PC-9 (cell line): Measurements from ENCODE around the gene TAOK1. TPM values are rescaled to one million over a fixed set of nuclear protein-coding genes. Genes with fewer than 3 reads are reported as not detected.

ENCODE experiments used
- BruUV-seq: library from RNA; stranded (reverse); fragments of 400-500 nt; replicated peaks from 2 replicates; lab custom pipeline; 2021; lab: Mats Ljungman, UMichigan
- CTCF ChIA-PET: fragments of 300-600 bp; sonication (Branson Sonifier 250); formaldehyde crosslinking; loops from one replicate; lab custom pipeline; 2022; ENCODE audit warnings: antibody characterized with exemption; lab: Charles Lee
- POLR2A ChIA-PET: fragments of 300-600 bp; sonication (Branson Sonifier 250); formaldehyde crosslinking; loops from one replicate; lab custom pipeline; 2022; ENCODE audit warnings: antibody characterized with exemption; ENCODE audit not compliant: unreplicated experiment; lab: Charles Lee
- DNase-seq, 2 experiments: peaks; one replicate each; pipeline versions ENCODE4 v3.0.0 to v3.0.0-alpha.2; 2015 to 2022; ENCODE audit warnings: mixed read lengths in 1 of 2
- H2AFZ ChIP-seq: fragments of 200-600 bp; sonication (generic); 2 replicates; pipeline ENCODE4 v1.8.1; 2017; ENCODE audit warnings: antibody characterized with exemption
- H3F3A ChIP-seq: fragments of 200-600 bp; sonication (generic); 2 replicates; pipeline ENCODE4 v1.8.1; 2017; ENCODE audit warnings: antibody characterized with exemption, mild to moderate bottlenecking, low read depth; ENCODE audit not compliant: insufficient read depth
- H3K27ac ChIP-seq: fragments of 200-600 bp; sonication (generic); 2 replicates; pipeline ENCODE4 v1.6.1; 2016; ENCODE audit warnings: mixed run types
- H3K27me3 ChIP-seq: fragments of 200-600 bp; sonication (generic); 2 replicates; pipeline ENCODE4 v1.6.1; 2016; ENCODE audit warnings: low read depth, mixed run types; ENCODE audit not compliant: insufficient read depth
- H3K36me3 ChIP-seq: fragments of 200-600 bp; sonication (generic); 2 replicates; pipeline ENCODE4 v1.6.1; 2016; ENCODE audit warnings: low read depth, mixed run types
- H3K4me1 ChIP-seq: fragments of 200-600 bp; sonication (generic); replicated peaks from 2 replicates; pipeline ENCODE4 v1.6.1; 2016; ENCODE audit warnings: mixed run types; ENCODE audit not compliant: insufficient read depth
- H3K4me2 ChIP-seq: fragments of 200-600 bp; sonication (generic); 2 replicates; pipeline ENCODE4 v1.6.1; 2017; ENCODE audit warnings: mixed run types
- H3K4me3 ChIP-seq: fragments of 200-600 bp; sonication (generic); 2 replicates; pipeline ENCODE4 v1.6.1; 2016; ENCODE audit warnings: mixed run types
- H3K79me2 ChIP-seq: fragments of 200-600 bp; sonication (generic); 2 replicates; pipeline ENCODE4 v1.6.1; 2017; ENCODE audit warnings: low read depth, mixed run types
- H3K9me2 ChIP-seq: fragments of 200-600 bp; sonication (generic); 2 replicates; pipeline ENCODE4 v1.8.1; 2017; ENCODE audit warnings: mild to moderate bottlenecking; ENCODE audit not compliant: insufficient read depth
- H3K9me3 ChIP-seq: fragments of 200-600 bp; sonication (generic); 2 replicates; pipeline ENCODE4 v1.8.1; 2016; ENCODE audit warnings: low read depth; ENCODE audit not compliant: insufficient read depth
- H4K20me1 ChIP-seq: fragments of 200-600 bp; sonication (generic); 2 replicates; pipeline ENCODE4 v1.8.1; 2017; ENCODE audit not compliant: insufficient read depth
- CTCF ChIP-seq: fragments of 200-600 bp; sonication (generic); conservative IDR thresholded peaks from 2 replicates; pipeline ENCODE4 v1.6.1; 2017; ENCODE audit warnings: mixed run types, antibody characterized with exemption, mild to moderate bottlenecking, moderate library complexity
- EZH2 ChIP-seq: fragments of 200-600 bp; sonication (generic); IDR thresholded peaks from 2 replicates; pipeline ENCODE4 v1.8.0; 2017; ENCODE audit warnings: antibody characterized with exemption, low read depth
- intact Hi-C: fragments of 100-400 bp; cut with micrococcal nuclease; formaldehyde crosslinking; loops from one replicate; pipeline ENCODE4 v1.10.0; 2022; ENCODE audit not compliant: unreplicated experiment
- total RNA-seq: library from RNA; stranded (reverse); gene quantifications from 2 replicates; pipeline ENCODE4 v1.2.3, GENCODE V29; 2021

Gene TAOK1
- total RNA-seq, 1 experiment from 2014 or later, result 51.1 TPM

GRCh38 chr17:29379084-29379991, 10.8 kb upstream of the TAOK1 start:
- peak in 1 of 2 experiments; percentile 72 for DNase-seq
- intact Hi-C loops, result no loop called here
- CTCF ChIA-PET, result interaction anchor here (0.7 kb wide), 1 partner anchor 18 kb away, joined by 8 read pairs; no protein-coding TSS in a partner anchor

GRCh38 chr17:29383686-29384085, 6.5 kb upstream of the TAOK1 start:
- intact Hi-C loops, result no loop called here
- no peak overlapping the region for H3K27ac ChIP-seq
- no peak overlapping the region for H3K4me3 ChIP-seq
- no peaks in the 10 kb centered on the region for H3K9me3 ChIP-seq
- no peaks in the 10 kb centered on the region for H3K9me2 ChIP-seq
- TF ChIP-seq CTCF, result no peak
- no peak for TF ChIP-seq EZH2
- no peak for DNase-seq
- H3K79me2 ChIP-seq, result no peaks in the 10 kb centered on the region
- H3K36me3 ChIP-seq, result no peaks in the 10 kb centered on the region
- H3K4me1 ChIP-seq, result peaks cover 20% of the 10 kb centered on the region
- BruUV-seq, result no TSS peak
- H3K4me2 ChIP-seq, result no peak overlapping the region
- no peak overlapping the region for H2AFZ ChIP-seq
- H3K27me3 ChIP-seq, result no peaks in the 10 kb centered on the region
- CTCF ChIA-PET, result interaction anchor here (0.7 to 1.1 kb wide), 2 partner anchors 91 to 662 kb away, joined by 6 to 7 read pairs; no protein-coding TSS in a partner anchor
- POLR2A ChIA-PET, result no interaction called here
- H3F3A ChIP-seq, result peaks cover 16% of the 10 kb centered on the region
- no peaks in the 10 kb centered on the region for H4K20me1 ChIP-seq

More at GRCh38 chr17:29379084-29379991, 10.8 kb upstream of the TAOK1 start:
- no TSS peak for BruUV-seq
- Histone ChIP-seq H3K4me2 (peak overlapping the region; percentile 37), H4K20me1 (no peaks in the 10 kb centered on the region), H3K4me3 (no peak overlapping the region), H3K9me3 (no peaks in the 10 kb centered on the region), H3K27me3 (no peaks in the 10 kb centered on the region), H3K27ac (peak overlapping the region; percentile 9), H3K79me2 (no peaks in the 10 kb centered on the region), H2AFZ (peak overlapping the region; percentile 42; the same call in 1 of the 2 replicates), H3K9me2 (no peaks in the 10 kb centered on the region), H3K36me3 (no peaks in the 10 kb centered on the region), H3F3A (peaks cover 22% of the 10 kb centered on the region), H3K4me1 (peaks cover 29% of the 10 kb centered on the region)
- TF ChIP-seq CTCF (no peak), EZH2 (no peak)
- POLR2A ChIA-PET, result no interaction called here

GRCh38 chr17:29384901-29385300, 5.3 kb upstream of the TAOK1 start:
- H3K4me2 ChIP-seq, result no peak overlapping the region
- peaks cover 14% of the 10 kb centered on the region for H3K4me1 ChIP-seq
- TF ChIP-seq EZH2 (no peak), CTCF (no peak; the same call in 1 of the 2 replicates)
- H3K9me3 ChIP-seq, result no peaks in the 10 kb centered on the region
- ChIA-PET POLR2A (no interaction called here), CTCF (interaction anchor here (0.8 to 1.1 kb wide), 2 partner anchors 15 to 92 kb away, joined by 6 read pairs; no protein-coding TSS in a partner anchor)
- H3K27ac ChIP-seq, result no peak overlapping the region
- no peaks in the 10 kb centered on the region for H4K20me1 ChIP-seq
- no TSS peak for BruUV-seq
- no peaks in the 10 kb centered on the region; the same call in 1 of the 2 replicates for H3K79me2 ChIP-seq
- H3K36me3 ChIP-seq, result no peaks in the 10 kb centered on the region
- no peak overlapping the region for H3K4me3 ChIP-seq
- DNase-seq, result no peak
- no peaks in the 10 kb centered on the region for H3K27me3 ChIP-seq
- H2AFZ ChIP-seq, result no peak overlapping the region
- intact Hi-C loops, result no loop called here
- H3F3A ChIP-seq, result peaks cover 4% of the 10 kb centered on the region
- H3K9me2 ChIP-seq, result no peaks in the 10 kb centered on the region
